8988T (cell line): Measurements from ENCODE around the gene TTLL9.
"Not testable (repeated sequence)": the region's sequence is repeated elsewhere in the genome, so short reads cannot be mapped to it uniquely, and the experiment has no call there.

Source experiments
- DNase-seq: peaks from one replicate; pipeline ENCODE4 v3.0.0; 2011

TTLL9 gene, protein sequence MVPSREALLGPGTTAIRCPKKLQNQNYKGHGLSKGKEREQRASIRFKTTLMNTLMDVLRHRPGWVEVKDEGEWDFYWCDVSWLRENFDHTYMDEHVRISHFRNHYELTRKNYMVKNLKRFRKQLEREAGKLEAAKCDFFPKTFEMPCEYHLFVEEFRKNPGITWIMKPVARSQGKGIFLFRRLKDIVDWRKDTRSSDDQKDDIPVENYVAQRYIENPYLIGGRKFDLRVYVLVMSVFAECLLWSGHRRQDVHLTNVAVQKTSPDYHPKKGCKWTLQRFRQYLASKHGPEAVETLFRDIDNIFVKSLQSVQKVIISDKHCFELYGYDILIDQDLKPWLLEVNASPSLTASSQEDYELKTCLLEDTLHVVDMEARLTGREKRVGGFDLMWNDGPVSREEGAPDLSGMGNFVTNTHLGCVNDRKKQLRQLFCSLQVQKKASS

DNA sequence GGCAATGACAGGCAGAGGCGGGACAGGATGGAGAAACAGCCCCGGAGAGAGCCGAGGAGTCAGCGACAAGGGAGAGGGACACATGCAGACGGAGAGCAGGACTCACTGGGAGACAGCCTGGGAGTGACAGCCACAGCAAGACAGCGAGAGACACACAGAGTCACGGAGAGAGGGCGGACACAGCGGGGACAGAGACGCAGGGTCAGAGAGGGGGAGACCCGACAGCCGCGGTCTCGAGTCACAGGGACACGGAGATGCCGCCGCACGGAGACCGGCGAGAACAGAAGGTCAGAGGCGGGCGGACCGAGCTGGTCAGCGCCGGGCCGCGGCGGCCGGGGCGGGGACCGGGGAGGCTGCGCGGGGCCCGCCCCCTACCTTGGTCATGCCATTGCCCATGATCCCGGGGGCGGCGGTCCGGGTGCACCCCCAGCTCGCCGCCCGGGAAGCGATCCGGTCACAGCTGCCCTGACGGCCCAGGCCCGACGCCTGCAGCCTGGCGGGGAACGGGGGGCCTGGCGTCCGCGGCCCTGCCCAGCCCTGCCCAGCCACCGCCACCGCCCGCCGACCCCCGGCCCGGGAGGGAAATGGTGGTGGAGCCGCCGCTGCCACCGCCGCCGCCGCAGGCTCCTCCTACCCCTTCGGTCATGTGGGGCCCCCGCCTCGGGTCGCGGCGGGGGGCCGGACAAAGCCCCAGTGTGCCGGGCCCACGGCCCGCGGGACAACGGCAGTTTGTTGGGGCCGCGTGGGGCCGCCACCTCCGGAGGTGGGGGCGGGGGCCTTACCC, at the start of gene TTLL9, which contains the start of gene DUSP15:
Gene TTLL9, plus strand, starts transcription at position 693 of the 784 bp plus-strand sequence. CDS start 493 bp downstream, outside the sequence.
Gene DUSP15, minus strand, starts transcription at position 586 of the 784 bp plus-strand sequence. Its CDS starts 190 bp downstream, at position 396.
- DNase-seq = no peak

DNA sequence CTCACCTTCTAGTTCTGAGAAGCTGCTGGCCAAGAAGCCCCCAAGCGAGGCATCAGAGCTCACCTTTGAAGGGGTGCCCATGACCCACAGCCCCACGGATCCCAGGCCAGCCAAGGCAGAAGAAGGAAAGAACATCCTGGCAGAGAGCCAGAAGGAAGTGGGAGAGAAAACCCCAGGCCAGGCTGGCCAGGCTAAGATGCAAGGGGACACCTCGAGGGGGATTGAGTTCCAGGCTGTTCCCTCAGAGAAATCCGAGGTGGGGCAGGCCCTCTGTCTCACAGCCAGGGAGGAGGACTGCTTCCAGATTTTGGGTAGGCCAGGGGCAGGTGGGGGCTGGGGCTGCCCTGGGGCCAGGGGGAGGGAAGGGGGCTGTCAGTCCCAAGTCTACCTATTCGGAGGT, 49.0 kb upstream of the TTLL9 start:
- no peak for DNase-seq

- peak; percentile 87 for DNase-seq
These were observed 47.8 kb upstream of the TTLL9 start for GRCh38 chr20:31822421-31823330.

- no peak for DNase-seq
These were observed 46.9 kb upstream of the TTLL9 start for GRCh38 chr20:31823360-31824124.

DNA sequence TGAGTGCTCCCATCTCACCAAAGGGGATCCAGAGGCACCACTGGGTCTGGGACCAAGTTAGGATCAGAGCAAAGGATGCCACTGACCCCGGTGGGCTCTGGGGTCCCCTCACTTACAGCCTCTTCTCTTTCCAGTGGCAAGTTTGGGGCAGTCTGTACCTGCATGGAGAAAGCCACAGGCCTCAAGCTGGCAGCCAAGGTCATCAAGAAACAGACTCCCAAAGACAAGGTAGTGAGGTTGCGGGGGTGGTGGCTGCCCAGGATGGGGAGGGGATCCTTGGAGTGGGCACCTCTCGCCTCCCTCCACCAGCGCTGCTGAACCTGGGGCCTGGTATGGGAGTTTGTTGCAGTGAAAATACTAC, 46.3 kb upstream of the TTLL9 start:
- no peak for DNase-seq

DNA sequence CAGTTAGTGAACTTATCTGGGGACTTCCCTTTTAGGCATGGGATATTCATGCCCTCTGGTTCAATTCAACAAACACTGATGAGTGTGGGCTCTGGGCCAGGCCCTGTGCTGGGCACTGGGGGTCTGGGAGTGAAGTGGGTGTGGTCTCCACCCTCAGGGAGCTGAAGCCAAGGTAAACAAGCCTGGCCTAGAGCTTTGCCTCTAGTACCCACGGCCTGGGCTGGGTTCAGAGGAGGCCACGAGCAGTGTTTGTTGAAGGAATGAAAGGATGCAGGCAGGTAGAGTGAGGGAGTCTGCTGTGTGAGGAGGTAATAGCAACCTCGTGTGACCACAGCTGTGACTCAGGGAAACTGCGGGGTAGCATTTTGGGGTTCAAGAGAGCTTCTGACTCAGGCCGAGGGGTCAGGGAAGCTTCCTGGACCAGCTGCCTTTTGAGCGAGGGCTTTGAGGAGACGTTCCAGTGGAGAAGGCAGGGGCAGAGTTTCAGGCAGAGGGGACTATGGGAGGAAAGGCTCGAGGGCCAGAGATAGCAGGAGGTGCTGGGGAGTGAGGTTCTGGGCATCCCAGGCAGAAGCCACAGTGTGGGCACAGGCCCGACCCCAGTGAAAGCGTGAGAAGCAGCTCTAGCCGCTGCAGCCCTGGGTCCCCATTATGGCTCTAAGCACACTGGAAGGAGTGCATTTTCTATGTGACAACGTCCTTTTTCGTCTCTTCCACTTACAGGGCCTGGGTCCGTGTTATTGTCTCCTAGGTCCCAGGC, 45.7 kb upstream of the TTLL9 start:
- DNase-seq = no peak

GRCh38 chr20:31826074-31826473, 44.4 kb upstream of the TTLL9 start:
- DNase-seq = no peak

- no peak for DNase-seq
These were observed 43.4 kb upstream of the TTLL9 start for GRCh38 chr20:31827059-31827458.

DNA sequence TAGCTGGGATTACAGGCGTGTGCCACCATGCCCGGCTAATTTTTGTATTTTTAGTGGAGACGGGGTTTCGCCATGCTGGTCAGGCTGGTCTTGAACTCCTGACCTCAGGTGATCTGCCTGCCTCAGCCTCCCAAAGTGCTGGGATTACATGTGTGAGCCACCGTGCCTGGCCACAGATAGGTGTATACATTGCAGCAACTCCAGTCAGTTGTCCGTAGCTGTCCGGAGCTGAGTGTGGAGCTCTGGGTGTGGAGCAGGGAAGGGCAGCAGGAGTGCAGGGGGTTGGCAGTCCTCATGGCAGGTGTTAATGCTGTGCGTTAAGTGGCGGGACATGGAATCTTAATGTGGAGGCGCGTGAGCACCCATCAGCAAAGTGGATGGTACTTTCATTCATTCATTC, 42.4 kb upstream of the TTLL9 start:
- not testable (repeated sequence) for DNase-seq

DNA sequence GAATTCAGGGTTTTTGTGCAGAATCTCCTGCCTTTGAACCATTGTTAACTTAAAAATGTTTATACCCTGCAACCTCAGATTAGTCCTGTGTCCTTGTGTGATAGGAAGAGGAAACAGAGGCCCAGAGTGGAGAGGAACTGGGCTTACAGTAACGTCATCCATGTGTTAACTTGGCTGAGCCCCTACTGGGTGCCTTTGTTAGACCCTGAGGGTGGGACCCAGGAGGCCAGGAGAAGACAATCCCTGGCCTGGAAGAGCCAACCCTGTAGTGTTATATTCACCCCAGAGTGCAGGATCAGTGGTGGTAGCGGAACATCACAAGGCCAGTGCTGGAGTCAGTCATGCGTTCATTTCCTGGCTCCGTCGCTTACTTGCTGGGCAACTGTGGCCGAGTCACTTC, 40.7 kb upstream of the TTLL9 start:
- DNase-seq = no peak

DNA sequence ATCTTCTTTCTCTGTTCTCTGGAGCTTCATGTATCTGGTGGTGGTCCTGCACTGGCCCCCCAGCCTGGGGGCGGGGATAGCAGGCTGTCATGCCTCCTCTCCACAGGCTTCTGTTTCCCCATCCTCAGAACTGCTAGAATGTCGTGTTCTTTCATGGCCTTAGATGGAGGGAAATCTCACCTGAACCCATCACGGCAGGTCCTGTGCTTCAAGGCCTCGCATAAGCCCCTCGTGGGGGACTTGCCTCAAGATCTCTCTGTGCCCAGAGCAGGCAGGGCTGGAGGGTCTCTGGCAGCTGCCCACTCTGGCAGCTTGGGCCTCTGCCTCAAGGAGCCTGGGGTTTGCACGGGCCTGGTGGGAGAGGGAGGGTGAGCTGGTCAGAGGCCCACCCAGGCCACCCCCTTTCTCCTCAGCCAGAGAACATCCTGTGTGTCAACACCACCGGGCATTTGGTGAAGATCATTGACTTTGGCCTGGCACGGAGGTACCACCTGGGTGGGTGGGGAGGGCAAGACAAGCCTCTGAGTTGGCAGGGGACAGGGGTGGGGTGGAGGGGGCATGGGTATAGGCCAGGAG, 39.9 kb upstream of the TTLL9 start:
- no peak for DNase-seq

DNA sequence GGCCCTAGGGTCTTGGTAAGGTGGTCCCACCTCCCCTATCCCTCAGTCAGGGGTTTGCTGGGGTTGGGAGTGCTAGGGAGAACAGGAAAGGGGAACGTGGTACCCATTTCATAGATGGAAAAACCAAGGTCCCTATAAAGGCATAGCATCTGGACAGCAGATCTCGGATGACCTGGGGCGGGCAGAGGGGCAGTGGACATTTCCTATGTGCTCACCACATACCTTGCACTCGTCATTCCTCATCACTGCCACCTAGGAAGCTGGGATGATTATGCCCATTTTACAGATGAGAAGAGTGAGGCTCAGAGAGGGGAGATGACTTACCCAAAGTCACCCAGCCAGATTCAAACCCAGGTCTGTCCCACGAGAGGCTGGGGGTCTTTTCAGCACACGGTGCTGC, 39.2 kb upstream of the TTLL9 start:
- no peak for DNase-seq

DNA sequence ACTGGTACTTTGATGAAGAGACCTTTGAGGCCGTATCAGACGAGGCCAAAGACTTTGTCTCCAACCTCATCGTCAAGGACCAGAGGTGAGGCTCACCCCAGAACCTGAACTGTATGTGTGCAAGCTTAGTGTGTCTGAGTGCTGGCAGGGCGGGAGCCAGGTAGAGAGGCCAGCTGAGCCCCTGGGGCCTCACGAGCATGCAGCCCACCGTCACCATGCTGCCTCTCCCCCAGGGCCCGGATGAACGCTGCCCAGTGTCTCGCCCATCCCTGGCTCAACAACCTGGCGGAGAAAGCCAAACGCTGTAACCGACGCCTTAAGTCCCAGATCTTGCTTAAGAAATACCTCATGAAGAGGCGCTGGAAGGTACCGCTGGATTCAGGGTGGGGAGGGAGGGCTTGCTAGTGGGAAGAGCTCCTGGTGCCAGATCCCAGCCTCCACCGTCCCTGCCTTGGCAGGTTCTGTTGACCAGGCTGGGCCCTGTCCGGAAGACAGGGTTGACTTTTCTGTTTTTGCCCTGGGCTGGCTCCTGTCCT, 38.6 kb upstream of the TTLL9 start:
- no peak for DNase-seq

DNA sequence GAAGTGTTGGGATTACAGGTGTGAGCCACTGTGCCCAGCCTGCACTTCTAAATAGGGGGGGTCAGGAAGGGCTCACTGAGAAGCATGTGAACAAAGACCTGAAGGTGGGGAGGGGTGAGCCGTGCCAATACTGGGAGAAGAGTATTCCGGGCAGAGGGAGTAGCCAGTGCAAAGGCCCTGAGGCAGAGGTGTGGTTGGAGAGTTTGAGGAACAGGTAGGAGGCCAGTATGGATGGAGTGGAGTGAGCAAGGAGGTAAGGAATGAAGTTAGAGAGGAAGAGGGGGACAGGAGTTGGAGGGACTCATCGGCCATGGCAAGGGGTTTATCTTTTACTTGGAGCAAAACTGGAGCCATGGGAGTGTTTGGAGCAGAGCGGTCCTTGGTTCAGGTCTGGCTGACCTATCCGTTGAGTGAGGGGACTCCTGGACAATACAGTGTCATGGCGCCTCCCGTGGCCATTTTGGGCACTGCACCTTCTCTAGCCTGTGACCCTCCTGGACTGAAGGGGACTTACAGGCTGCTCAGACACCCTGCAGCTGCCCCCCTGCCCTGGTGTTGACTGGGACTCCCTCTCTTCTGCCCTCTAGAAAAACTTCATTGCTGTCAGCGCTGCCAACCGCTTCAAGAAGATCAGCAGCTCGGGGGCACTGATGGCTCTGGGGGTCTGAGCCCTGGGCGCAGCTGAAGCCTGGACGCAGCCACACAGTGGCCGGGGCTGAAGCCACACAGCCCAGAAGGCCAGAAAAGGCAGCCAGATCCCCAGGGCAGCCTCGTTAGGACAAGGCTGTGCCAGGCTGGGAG, 37.1 kb upstream of the TTLL9 start:
- DNase-seq = peak; percentile 80

DNA sequence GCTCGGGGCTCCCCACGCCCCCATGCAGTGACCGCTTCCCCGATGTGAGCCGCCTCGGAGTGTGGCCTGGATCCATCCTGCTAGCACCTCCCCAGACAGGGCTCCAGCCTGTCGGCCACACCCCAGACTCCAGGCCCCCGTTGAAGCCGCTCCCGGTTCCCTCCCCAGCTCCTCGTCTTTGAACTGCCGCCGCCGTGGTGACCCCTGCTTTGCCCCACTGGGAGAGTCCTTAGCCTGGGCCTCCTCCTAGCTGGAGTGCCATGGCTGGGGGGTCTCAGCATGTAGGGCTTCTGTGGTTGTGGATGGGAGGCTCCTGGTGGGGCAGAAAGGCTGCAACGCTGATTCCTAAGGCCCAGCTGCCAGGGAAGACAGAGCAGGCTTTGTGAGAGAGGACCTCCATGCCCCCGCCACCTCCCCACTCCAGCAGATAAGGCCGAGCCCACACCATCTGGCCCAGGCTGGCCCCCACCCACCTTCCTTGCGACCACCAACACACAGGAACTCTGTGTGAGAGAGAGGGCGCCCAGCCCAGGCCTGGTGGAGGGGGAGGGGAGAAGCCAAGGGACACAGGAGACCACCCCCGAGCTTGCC, 36.4 kb upstream of the TTLL9 start:
- no peak for DNase-seq

DNA sequence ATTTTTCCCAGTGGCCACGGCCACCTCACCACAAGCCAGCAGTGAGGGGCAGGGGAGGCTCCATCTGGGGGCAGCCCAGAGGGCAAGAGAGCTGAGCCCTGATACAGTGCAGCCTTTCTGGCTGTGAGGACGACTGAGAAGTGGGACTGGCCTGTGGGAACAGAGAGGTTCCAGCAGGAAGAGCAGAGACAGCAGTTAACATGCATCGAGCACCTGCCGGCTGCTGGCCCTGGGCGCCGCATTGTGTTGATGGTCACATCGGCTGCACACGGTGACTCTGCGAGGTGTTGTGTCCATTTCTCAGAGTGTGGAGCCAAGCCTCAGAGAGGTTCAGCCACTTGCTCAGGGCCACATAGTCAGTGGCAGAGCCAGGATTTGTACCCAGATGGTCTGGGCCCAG, 34.9 kb upstream of the TTLL9 start:
- DNase-seq = no peak

DNA sequence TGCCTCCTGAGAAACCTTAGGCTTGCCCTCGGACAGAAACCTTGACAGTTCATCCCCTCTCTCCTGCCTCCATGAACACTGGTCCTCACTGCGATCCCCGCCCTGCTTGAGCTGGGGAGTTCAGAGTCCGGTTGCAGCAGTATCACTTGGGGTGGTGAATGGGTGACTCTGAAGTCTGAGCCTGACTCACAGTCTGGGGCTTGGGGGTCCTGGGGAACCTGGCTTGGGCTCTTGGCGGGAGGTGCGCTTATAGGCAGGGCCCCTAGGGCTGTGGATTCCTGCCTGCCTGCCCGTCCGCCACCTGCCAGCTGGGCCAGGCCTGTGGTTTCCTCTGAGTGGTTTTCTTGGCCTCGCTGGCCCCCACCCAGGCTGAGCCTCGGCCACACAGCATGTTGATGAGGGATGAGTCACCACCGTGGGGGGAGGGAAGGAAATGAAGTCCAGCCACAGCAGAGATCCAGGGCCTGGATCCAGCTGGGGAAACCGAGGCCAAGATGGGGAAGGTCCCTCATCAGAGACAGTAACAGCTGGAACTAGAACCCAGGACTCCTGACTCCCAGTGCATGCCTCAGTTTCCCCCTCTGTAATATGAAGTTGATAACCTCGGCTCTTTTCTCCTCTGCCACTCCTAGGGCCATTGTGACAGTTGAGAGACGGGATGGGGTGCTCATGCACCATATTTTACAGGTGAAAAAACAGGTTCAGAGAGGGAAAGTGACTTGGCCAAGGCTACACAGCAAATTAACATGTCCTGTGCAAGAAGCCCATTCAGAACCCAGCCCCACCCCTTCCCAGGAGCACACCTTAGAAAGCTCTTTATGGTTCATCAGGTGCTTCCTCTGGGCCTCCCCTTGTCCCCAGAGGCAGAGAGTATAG, 34.2 kb upstream of the TTLL9 start:
- peak; percentile 75 for DNase-seq

DNA sequence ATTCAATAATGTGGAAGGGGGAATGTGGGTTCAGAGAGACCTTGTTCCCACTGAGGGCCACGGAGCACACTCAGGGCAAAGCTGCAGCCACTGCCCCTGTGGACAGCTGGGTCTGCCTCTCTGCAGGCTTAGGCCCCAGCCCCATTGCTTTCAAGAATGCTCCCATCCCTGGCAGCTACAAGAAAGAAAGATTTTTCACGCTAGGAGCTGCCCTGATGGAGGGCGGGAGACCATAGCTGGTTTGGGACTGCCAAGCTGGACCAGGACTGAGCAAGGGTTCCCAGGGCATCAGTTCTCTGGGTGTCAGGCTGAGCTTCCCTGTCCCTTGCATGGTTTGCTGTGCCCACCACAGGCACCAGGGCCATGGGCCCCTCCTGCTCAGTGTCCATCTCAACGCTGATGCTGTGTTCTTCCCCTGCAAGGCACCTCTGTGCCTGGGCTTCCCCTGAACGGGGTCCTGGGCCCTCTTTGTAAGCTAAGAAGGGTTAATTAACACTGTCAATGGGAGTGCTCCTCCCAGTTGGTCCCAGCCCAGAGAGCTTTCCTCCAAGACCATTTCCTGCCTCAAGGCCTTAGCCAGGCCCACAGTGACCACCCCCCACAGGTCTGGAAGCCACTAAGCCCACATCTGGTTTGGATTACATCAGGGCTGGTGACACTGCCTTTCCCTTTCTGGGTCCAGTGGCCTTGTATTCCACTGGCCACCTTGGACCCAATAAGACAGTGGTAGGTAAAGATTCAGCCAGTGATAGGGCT, 33.4 kb upstream of the TTLL9 start:
- no peak for DNase-seq
